SK-N-SH (cell line): ENCODE results near the gene NFIA. TPM values are rescaled to one million over a fixed set of nuclear protein-coding genes. Genes with fewer than 3 reads are reported as not detected.

Experiments used
- CTCF ChIA-PET: fragments of 300-600, 350-600 bp; formaldehyde crosslinking; extraction: SDS; loops from one replicate; lab custom pipeline; 2021; lab: Yijun Ruan, JAX
- POLR2A ChIA-PET: fragments of 350-600 bp; sonication (Branson Sonifier 250); formaldehyde crosslinking; extraction: SDS; loops from one replicate; lab custom pipeline; 2020; ENCODE audit warnings: antibody characterized with exemption, inconsistent platforms; lab: Yijun Ruan, JAX
- DNase-seq: peaks from one replicate; pipeline ENCODE4 v3.0.0; 2012
- H2AFZ ChIP-seq: fragments of 200-600 bp; sonication (generic); 2 replicates; pipeline ENCODE4 v1.8.1; 2016; ENCODE audit warnings: antibody characterized with exemption, mild to moderate bottlenecking, low read depth
- H3F3A ChIP-seq: fragments of 200-600 bp; sonication (generic); replicated peaks from 2 replicates; pipeline ENCODE3; 2016; ENCODE audit warnings: antibody characterized with exemption, mild to moderate bottlenecking; ENCODE audit not compliant: insufficient read depth
- H3K27ac ChIP-seq, 2 experiments: fragments of 200-500 bp in 1 of 2; fragments of 200-600 bp in 1 of 2; sonication (Bioruptor generic) in 1 of 2; sonication (generic), shearing (Covaris generic) in 1 of 2; 2 replicates each; pipeline versions ENCODE4 v1.5.1 to v1.6.1; 2014 to 2016; ENCODE audit warnings: low read depth in 2 of 2, inconsistent platforms in 1 of 2, low read length in 1 of 2, mild to moderate bottlenecking in 1 of 2, mixed read lengths in 1 of 2
- H3K27me3 ChIP-seq: fragments of 200-600 bp; sonication (generic), shearing (Covaris generic); 2 replicates; pipeline ENCODE4 v1.6.1; 2016; ENCODE audit warnings: mixed run types; ENCODE audit not compliant: insufficient read depth
- H3K36me3 ChIP-seq, 2 experiments: fragments of 200-500 bp in 1 of 2; fragments of 200-600 bp in 1 of 2; sonication (Bioruptor generic) in 1 of 2; sonication (generic) in 1 of 2; replicated peaks in 1 of 2; 2 replicates each; pipeline versions ENCODE3 to v1.5.1; 2014 to 2016; ENCODE audit warnings: low read length in 1 of 2, mild to moderate bottlenecking in 1 of 2; ENCODE audit not compliant: insufficient read depth in 2 of 2, control insufficient read depth in 1 of 2
- H3K4me1 ChIP-seq, 2 experiments: fragments of 200-500 bp in 1 of 2; fragments of 200-600 bp in 1 of 2; sonication (Bioruptor generic) in 1 of 2; sonication (generic), shearing (Covaris generic) in 1 of 2; 2 replicates each; pipeline versions ENCODE4 v1.5.1 to v1.6.1; 2014 to 2016; ENCODE audit warnings: low read depth in 1 of 2, low read length in 1 of 2, mixed run types in 1 of 2; ENCODE audit not compliant: insufficient read depth in 2 of 2, control insufficient read depth in 1 of 2
- H3K4me2 ChIP-seq: fragments of 200-600 bp; sonication (generic), shearing (Covaris generic); 2 replicates; pipeline ENCODE4 v1.6.1; 2017; ENCODE audit warnings: mixed run types
- H3K4me3 ChIP-seq, 2 experiments: fragments of 200-500 bp in 1 of 2; fragments of 200-600 bp in 1 of 2; sonication (Bioruptor generic) in 1 of 2; sonication (generic), shearing (Covaris generic) in 1 of 2; 2 replicates each; pipeline versions ENCODE4 v1.5.1 to v1.8.1; 2014 to 2016; ENCODE audit warnings: low read depth in 2 of 2, inconsistent platforms in 1 of 2, low read length in 1 of 2, mild to moderate bottlenecking in 1 of 2, mixed read lengths in 1 of 2, moderate library complexity in 1 of 2
- H3K79me2 ChIP-seq: fragments of 200-600 bp; sonication (generic); 2 replicates; pipeline ENCODE4 v1.8.1; 2017; ENCODE audit warnings: mild to moderate bottlenecking; ENCODE audit not compliant: insufficient read depth
- H3K9ac ChIP-seq: fragments of 200-600 bp; sonication (generic); 2 replicates; pipeline ENCODE4 v1.6.1; 2017; ENCODE audit warnings: mixed run types
- H3K9me2 ChIP-seq: fragments of 200-600 bp; sonication (generic); 2 replicates; pipeline ENCODE4 v1.6.1; 2017; ENCODE audit warnings: mixed run types
- H3K9me3 ChIP-seq: fragments of 200-600 bp; sonication (generic); 2 replicates; pipeline ENCODE4 v1.6.1; 2017; ENCODE audit warnings: mixed run types, mild to moderate bottlenecking, moderate library complexity
- H4K20me1 ChIP-seq: fragments of 200-600 bp; sonication (generic); 2 replicates; pipeline ENCODE4 v1.6.1; 2017; ENCODE audit warnings: mild to moderate bottlenecking, mixed run types; ENCODE audit not compliant: insufficient read depth
- CTCF ChIP-seq: fragments of 200-600 bp; sonication (generic); IDR thresholded peaks from 2 replicates; pipeline ENCODE4 v1.6.1; 2017; ENCODE audit warnings: antibody characterized with exemption, mild to moderate bottlenecking, moderate library complexity
- ELF1 ChIP-seq: IDR thresholded peaks from 2 replicates; pipeline ENCODE4 v1.4.0; 2012
- EP300 ChIP-seq, 2 experiments: IDR thresholded peaks; 2 replicates each; pipeline versions ENCODE4 v1.4.0 to v1.6.1; 2012; ENCODE audit warnings: borderline replicate concordance in 1 of 2, low read depth in 1 of 2, low read length in 1 of 2
- FOSL2 ChIP-seq: IDR thresholded peaks from 2 replicates; pipeline ENCODE4 v1.4.0; 2012; ENCODE audit warnings: low read depth, mild to moderate bottlenecking, moderate library complexity, borderline replicate concordance
- GABPA ChIP-seq: IDR thresholded peaks from 2 replicates; pipeline ENCODE4 v1.4.0; 2012; ENCODE audit warnings: low read depth, mild to moderate bottlenecking
- JUND ChIP-seq: IDR thresholded peaks from 2 replicates; pipeline ENCODE4 v1.4.0; 2012
- MAX ChIP-seq: IDR thresholded peaks from 2 replicates; pipeline ENCODE4 v1.4.0; 2012; ENCODE audit warnings: low read depth
- MEF2A ChIP-seq: IDR thresholded peaks from 2 replicates; pipeline ENCODE4 v1.4.0; 2012; ENCODE audit warnings: low read depth, borderline replicate concordance
- NRF1 ChIP-seq: IDR thresholded peaks from 2 replicates; pipeline ENCODE4 v1.6.1; 2012; ENCODE audit warnings: low read depth, mild to moderate bottlenecking, low read length
- RFX5 ChIP-seq: IDR thresholded peaks from 2 replicates; pipeline ENCODE4 v1.6.1; 2012; ENCODE audit warnings: mild to moderate bottlenecking, improper control_type of control experiment, low read length
- SIN3A ChIP-seq: IDR thresholded peaks from 2 replicates; pipeline ENCODE4 v1.6.1; 2012; ENCODE audit warnings: low read depth, mild to moderate bottlenecking, low read length, moderate library complexity, borderline replicate concordance
- SMC3 ChIP-seq: IDR thresholded peaks from 2 replicates; pipeline ENCODE4 v1.6.1; 2012; ENCODE audit warnings: low read depth, low read length, improper control_type of control experiment
- YY1 ChIP-seq: IDR thresholded peaks from 2 replicates; pipeline ENCODE4 v1.4.0; 2012; ENCODE audit warnings: low read depth, mild to moderate bottlenecking
- ZBTB33 ChIP-seq: IDR thresholded peaks from 2 replicates; pipeline ENCODE4 v1.4.0; 2012; ENCODE audit warnings: low read depth, borderline replicate concordance
- WGBS: methylation state at CpG from one replicate; pipeline ENCODE4 v1.1.6; 2017; ENCODE audit warnings: low lambda C conversion rate; 5-methylcytosine and 5-hydroxymethylcytosine counted together
- polyA plus RNA-seq, 3 experiments: library from polyadenylated mRNA; depleted of rRNA; stranded (reverse); fragments of >200 nt; gene quantifications; 2 replicates each; pipeline ENCODE4 v1.2.3, GENCODE V29; 2012
- TF ChIP-seq, protein P1 (sequence below): IDR thresholded peaks from 2 replicates; pipeline ENCODE4 v1.6.1; 2012; ENCODE audit warnings: mild to moderate bottlenecking, low read depth, low read length, moderate library complexity

The NFIA gene
- polyA plus RNA-seq, 1 of the 3 experiments (the other 2 are of a cell fraction): 3.3 TPM

DNA sequence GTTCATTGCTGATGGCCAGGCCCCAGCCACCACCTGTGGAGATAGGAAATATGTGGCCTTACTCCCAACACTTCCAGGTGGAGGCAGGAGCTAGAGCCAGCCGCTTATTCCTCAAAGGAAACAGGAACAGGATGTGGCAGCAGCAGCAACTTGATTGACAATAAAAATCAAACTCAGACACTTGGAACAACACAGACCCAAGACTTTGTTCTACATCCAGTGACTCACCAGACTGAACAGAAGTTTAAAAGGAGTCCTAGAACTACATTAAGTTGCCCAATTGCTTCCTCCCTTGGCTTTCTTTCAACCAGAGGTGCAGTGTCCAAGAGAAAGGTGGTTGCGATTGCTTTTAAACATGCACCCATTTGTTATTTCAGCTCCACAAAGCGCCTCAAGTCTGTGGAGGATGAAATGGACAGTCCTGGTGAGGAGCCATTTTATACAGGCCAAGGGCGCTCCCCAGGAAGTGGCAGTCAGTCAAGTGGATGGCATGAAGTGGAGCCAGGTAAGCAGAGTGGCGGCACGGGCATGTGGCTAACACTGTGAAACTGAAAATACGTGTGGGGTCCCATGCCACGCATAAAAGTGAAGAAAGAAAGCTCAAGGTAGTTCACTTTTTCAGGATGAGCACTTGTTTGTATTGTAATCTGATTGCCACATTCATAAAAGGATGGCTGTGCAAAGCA, 276.6 kb downstream of the NFIA start:
- Histone ChIP-seq H3K4me1 (peaks cover 0 to 10% of the 10 kb centered on the region in 2 experiments; a peak in 2 of 4 replicates), H2AFZ (no peak overlapping the region), H3K27ac (no peak overlapping the region), H4K20me1 (no peaks in the 10 kb centered on the region), H3K9me3 (no peaks in the 10 kb centered on the region), H3K4me2 (no peak overlapping the region), H3F3A (no peaks in the 10 kb centered on the region), H3K27me3 (no peaks in the 10 kb centered on the region), H3K4me3 (no peak overlapping the region), H3K9me2 (no peaks in the 10 kb centered on the region), H3K9ac (no peak overlapping the region), H3K79me2 (no peaks in the 10 kb centered on the region), H3K36me3 (peaks cover 0 to 10% of the 10 kb centered on the region in 2 experiments)
- ChIA-PET POLR2A (no interaction called here), CTCF (interaction anchor here (0.6 kb wide), 1 partner anchor 390 kb away, joined by 4 read pairs; no protein-coding TSS in a partner anchor)
- DNase-seq: no peak
- 99% methylated on average over 7 of the region's 8 CpGs for WGBS
- TF ChIP-seq YY1 (no peak), JUND (no peak), ELF1 (no peak), FOSL2 (no peak), EP300 (IDR thresholded peaks at IDR 0.05; ENCODE audit: borderline replicate concordance in 1 of 2, low read depth in 1 of 2, low read length in 1 of 2) (no peak), MAX (no peak), SMC3 (no peak), SIN3A (no peak), ZBTB33 (no peak), GABPA (no peak), RFX5 (no peak), MEF2A (no peak), NRF1 (no peak)

DNA sequence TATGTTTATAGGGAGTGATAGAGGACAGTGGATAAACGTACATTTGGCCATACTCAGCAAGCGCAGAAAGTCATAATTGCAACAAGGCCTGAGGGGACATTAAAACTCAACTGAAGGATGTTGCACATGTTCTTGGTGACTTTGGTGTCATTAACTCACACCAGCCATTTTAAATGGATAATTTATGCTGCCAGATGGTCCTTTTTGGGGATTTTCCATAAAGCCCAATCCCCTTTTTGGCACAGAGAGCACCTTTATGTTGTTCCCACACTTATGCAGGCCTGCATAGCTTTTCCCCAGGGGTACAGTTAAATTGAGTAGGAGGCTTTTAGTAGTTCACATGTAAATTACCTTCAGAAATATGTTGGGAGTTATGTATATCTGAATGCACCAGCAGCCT, 279.6 kb downstream of the NFIA start:
- Histone ChIP-seq H3K79me2 (no peaks in the 10 kb centered on the region), H3K4me1 (peaks cover 0 to 9% of the 10 kb centered on the region in 2 experiments; a peak in 2 of 4 replicates), H3K4me3 (no peak overlapping the region), H4K20me1 (no peaks in the 10 kb centered on the region), H3K9me2 (no peaks in the 10 kb centered on the region), H3K4me2 (no peak overlapping the region), H3K27ac (peak overlapping the region in 1 of 2 experiments; percentile 89; a peak in 2 of 4 replicates), H2AFZ (no peak overlapping the region), H3K36me3 (peaks cover 0 to 3% of the 10 kb centered on the region in 2 experiments), H3F3A (no peaks in the 10 kb centered on the region), H3K27me3 (no peaks in the 10 kb centered on the region), H3K9ac (no peak overlapping the region), H3K9me3 (no peaks in the 10 kb centered on the region)
- WGBS: 94% methylated on average over 2 of the region's 2 CpGs
- DNase-seq: no peak
- TF ChIP-seq CTCF (no peak), EP300 (IDR thresholded peaks at IDR 0.05; ENCODE audit: borderline replicate concordance in 1 of 2, low read depth in 1 of 2, low read length in 1 of 2) (peak in 1 of 2 experiments; percentile 37; a peak in 1 of 4 replicates)
- TF ChIP-seq, protein P1, sequence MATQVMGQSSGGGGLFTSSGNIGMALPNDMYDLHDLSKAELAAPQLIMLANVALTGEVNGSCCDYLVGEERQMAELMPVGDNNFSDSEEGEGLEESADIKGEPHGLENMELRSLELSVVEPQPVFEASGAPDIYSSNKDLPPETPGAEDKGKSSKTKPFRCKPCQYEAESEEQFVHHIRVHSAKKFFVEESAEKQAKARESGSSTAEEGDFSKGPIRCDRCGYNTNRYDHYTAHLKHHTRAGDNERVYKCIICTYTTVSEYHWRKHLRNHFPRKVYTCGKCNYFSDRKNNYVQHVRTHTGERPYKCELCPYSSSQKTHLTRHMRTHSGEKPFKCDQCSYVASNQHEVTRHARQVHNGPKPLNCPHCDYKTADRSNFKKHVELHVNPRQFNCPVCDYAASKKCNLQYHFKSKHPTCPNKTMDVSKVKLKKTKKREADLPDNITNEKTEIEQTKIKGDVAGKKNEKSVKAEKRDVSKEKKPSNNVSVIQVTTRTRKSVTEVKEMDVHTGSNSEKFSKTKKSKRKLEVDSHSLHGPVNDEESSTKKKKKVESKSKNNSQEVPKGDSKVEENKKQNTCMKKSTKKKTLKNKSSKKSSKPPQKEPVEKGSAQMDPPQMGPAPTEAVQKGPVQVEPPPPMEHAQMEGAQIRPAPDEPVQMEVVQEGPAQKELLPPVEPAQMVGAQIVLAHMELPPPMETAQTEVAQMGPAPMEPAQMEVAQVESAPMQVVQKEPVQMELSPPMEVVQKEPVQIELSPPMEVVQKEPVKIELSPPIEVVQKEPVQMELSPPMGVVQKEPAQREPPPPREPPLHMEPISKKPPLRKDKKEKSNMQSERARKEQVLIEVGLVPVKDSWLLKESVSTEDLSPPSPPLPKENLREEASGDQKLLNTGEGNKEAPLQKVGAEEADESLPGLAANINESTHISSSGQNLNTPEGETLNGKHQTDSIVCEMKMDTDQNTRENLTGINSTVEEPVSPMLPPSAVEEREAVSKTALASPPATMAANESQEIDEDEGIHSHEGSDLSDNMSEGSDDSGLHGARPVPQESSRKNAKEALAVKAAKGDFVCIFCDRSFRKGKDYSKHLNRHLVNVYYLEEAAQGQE: no peak
- ChIA-PET CTCF (interaction anchor here (1.0 kb wide), 1 partner anchor 11 kb away, joined by 3 read pairs; no protein-coding TSS in a partner anchor), POLR2A (no interaction called here)
